Neural progenitor cell (in vitro differentiated cells): ENCODE data around the gene SLCO4A1. TPM values are rescaled to one million over a fixed set of nuclear protein-coding genes. Genes with fewer than 3 reads are reported as not detected.

Source experiments
- DNase-seq: peaks from one replicate; pipeline ENCODE4 v3.0.0-alpha.2; 2016; ENCODE audit warnings: low spot score
- H2AFZ ChIP-seq: fragments of 200-600 bp; sonication (generic); replicated peaks from 2 replicates; pipeline ENCODE4 v1.6.1; 2016; ENCODE audit warnings: antibody characterized with exemption
- H3F3A ChIP-seq: fragments of 200-600 bp; sonication (generic); 2 replicates; pipeline ENCODE4 v1.6.1; 2016; ENCODE audit warnings: antibody characterized with exemption, low read depth
- H3K27ac ChIP-seq: fragments of 200-600 bp; sonication (generic); 2 replicates; pipeline ENCODE4 v1.5.1; 2016; ENCODE audit warnings: mild to moderate bottlenecking
- H3K27me3 ChIP-seq: fragments of 200-600 bp; sonication (generic); 2 replicates; pipeline ENCODE4 v1.6.1; 2016; ENCODE audit warnings: mild to moderate bottlenecking, moderate library complexity
- H3K36me3 ChIP-seq: fragments of 200-600 bp; sonication (generic); 2 replicates; pipeline ENCODE4 v1.5.1; 2016
- H3K4me1 ChIP-seq: fragments of 200-600 bp; sonication (generic); 2 replicates; pipeline ENCODE4 v1.6.1; 2016; ENCODE audit warnings: mixed run types
- H3K4me2 ChIP-seq: fragments of 200-600 bp; sonication (generic); 2 replicates; pipeline ENCODE4 v1.6.1; 2016
- H3K4me3 ChIP-seq: fragments of 200-600 bp; sonication (generic); 2 replicates; pipeline ENCODE4 v1.5.1; 2016
- H3K79me2 ChIP-seq: fragments of 200-600 bp; sonication (generic); 2 replicates; pipeline ENCODE4 v1.6.1; 2016; ENCODE audit warnings: low read depth
- H3K9ac ChIP-seq: fragments of 200-600 bp; sonication (generic); 2 replicates; pipeline ENCODE4 v1.6.1; 2016
- H3K9me3 ChIP-seq: fragments of 200-600 bp; sonication (generic); 2 replicates; pipeline ENCODE4 v1.5.1; 2016; ENCODE audit warnings: low read depth
- H4K20me1 ChIP-seq: fragments of 200-600 bp; sonication (generic); 2 replicates; pipeline ENCODE4 v1.6.1; 2016; ENCODE audit warnings: low read depth
- H3K27ac Mint-ChIP-seq: 3 replicates; pipeline ENCODE4 v1.8.0; 2021; ENCODE audit warnings: mixed read lengths
- H3K27me3 Mint-ChIP-seq: 2 replicates; pipeline ENCODE4 v1.8.0; 2022; ENCODE audit warnings: low read depth, mild to moderate bottlenecking, inconsistent platforms, moderate library complexity, mixed read lengths; ENCODE audit not compliant: insufficient read depth
- H3K36me3 Mint-ChIP-seq: 3 replicates; pipeline ENCODE4 v1.8.0; 2021; ENCODE audit warnings: mixed read lengths
- H3K4me1 Mint-ChIP-seq: 3 replicates; pipeline ENCODE4 v1.8.0; 2021; ENCODE audit warnings: mixed read lengths
- H3K4me3 Mint-ChIP-seq: 3 replicates; pipeline ENCODE4 v1.8.0; 2021; ENCODE audit warnings: mild to moderate bottlenecking, moderate library complexity, mixed read lengths
- H3K9me3 Mint-ChIP-seq: 3 replicates; pipeline ENCODE4 v1.8.0; 2020; ENCODE audit warnings: mixed read lengths
- CTCF ChIP-seq: fragments of 200-600 bp; sonication (generic); IDR thresholded peaks from 2 replicates; pipeline ENCODE4 v1.5.1; 2017; ENCODE audit warnings: antibody characterized with exemption, mild to moderate bottlenecking
- EZH2 ChIP-seq: fragments of 200-600 bp; sonication (generic); IDR thresholded peaks from 2 replicates; pipeline ENCODE4 v1.6.1; 2017; ENCODE audit warnings: antibody characterized with exemption, mild to moderate bottlenecking, moderate library complexity
- EZH2phosphoT487 ChIP-seq: fragments of 200-600 bp; sonication (generic); IDR thresholded peaks from 2 replicates; pipeline ENCODE4 v1.6.1; 2017; ENCODE audit warnings: antibody characterized with exemption
- total RNA-seq: library from RNA; depleted of rRNA; stranded (reverse); fragments of >200 nt; gene quantifications from 2 replicates; pipeline ENCODE4 v1.2.3, GENCODE V29; 2015; ENCODE audit warnings: low replicate concordance

Gene SLCO4A1
- total RNA-seq, 1 donor from 2014 or later, result 0.88 TPM

- DNase-seq, result no peak
- Mint-ChIP-seq H3K4me1 (peaks cover 23% of the 10 kb centered on the region), H3K4me3 (no peak overlapping the region), H3K9me3 (no peaks in the 10 kb centered on the region), H3K36me3 (no peaks in the 10 kb centered on the region), H3K27me3 (peaks cover 4% of the 10 kb centered on the region), H3K27ac (no peak overlapping the region)
- H3K4me3 ChIP-seq, result no peak overlapping the region
- H2AFZ ChIP-seq, result no peak overlapping the region
- no peak overlapping the region for H3K4me2 ChIP-seq
- H3F3A ChIP-seq, result no peaks in the 10 kb centered on the region
- H3K9ac ChIP-seq, result no peak overlapping the region
- peaks cover 10% of the 10 kb centered on the region for H3K4me1 ChIP-seq
- no peak for TF ChIP-seq EZH2
- no peak for TF ChIP-seq EZH2phosphoT487
- TF ChIP-seq CTCF, result no peak
- no peak overlapping the region for H3K27ac ChIP-seq
- no peaks in the 10 kb centered on the region for H3K36me3 ChIP-seq
- no peaks in the 10 kb centered on the region for H3K27me3 ChIP-seq
- no peaks in the 10 kb centered on the region for H4K20me1 ChIP-seq
- H3K79me2 ChIP-seq, result no peaks in the 10 kb centered on the region
- no peaks in the 10 kb centered on the region for H3K9me3 ChIP-seq
Measured at GRCh38 chr20:62662422-62662821, 20.1 kb downstream of the SLCO4A1 start.

GRCh38 chr20:62663145-62664018 is 21.1 kb downstream of the SLCO4A1 start:
- Mint-ChIP-seq H3K4me1 (peaks cover 29% of the 10 kb centered on the region), H3K9me3 (no peaks in the 10 kb centered on the region), H3K27ac (no peak overlapping the region), H3K36me3 (no peaks in the 10 kb centered on the region), H3K27me3 (peaks cover 4% of the 10 kb centered on the region), H3K4me3 (no peak overlapping the region)
- Histone ChIP-seq H3K27me3 (no peaks in the 10 kb centered on the region), H3K4me2 (no peak overlapping the region), H2AFZ (no peak overlapping the region), H3K4me1 (peaks cover 10% of the 10 kb centered on the region), H3K9me3 (no peaks in the 10 kb centered on the region), H3K36me3 (no peaks in the 10 kb centered on the region), H3K27ac (no peak overlapping the region), H3K4me3 (no peak overlapping the region), H3K79me2 (no peaks in the 10 kb centered on the region), H4K20me1 (peaks cover 3% of the 10 kb centered on the region), H3F3A (no peaks in the 10 kb centered on the region), H3K9ac (no peak overlapping the region)
- DNase-seq, result no peak
- TF ChIP-seq EZH2phosphoT487, result no peak
- no peak for TF ChIP-seq CTCF
- TF ChIP-seq EZH2, result no peak

GRCh38 chr20:62664019-62664971 is 22.0 kb downstream of the SLCO4A1 start:
- no peaks in the 10 kb centered on the region for H3K36me3 Mint-ChIP-seq
- no peak overlapping the region for H2AFZ ChIP-seq
- no peaks in the 10 kb centered on the region for H3K36me3 ChIP-seq

More at GRCh38 chr20:62664019-62664971, 22.0 kb downstream of the SLCO4A1 start:
- H3K27ac Mint-ChIP-seq, result peak overlapping the region; percentile 86
- peaks cover 31% of the 10 kb centered on the region for H3K4me1 Mint-ChIP-seq
- Histone ChIP-seq H3F3A (no peaks in the 10 kb centered on the region), H3K27me3 (no peaks in the 10 kb centered on the region), H4K20me1 (peaks cover 3% of the 10 kb centered on the region), H3K79me2 (no peaks in the 10 kb centered on the region), H3K4me1 (peaks cover 10% of the 10 kb centered on the region), H3K4me2 (no peak overlapping the region), H3K4me3 (no peak overlapping the region), H3K9ac (no peak overlapping the region), H3K9me3 (no peaks in the 10 kb centered on the region), H3K27ac (no peak overlapping the region)
- no peak for TF ChIP-seq EZH2phosphoT487
- TF ChIP-seq EZH2, result no peak
- peak; percentile 3 for TF ChIP-seq CTCF
- H3K9me3 Mint-ChIP-seq, result no peaks in the 10 kb centered on the region
- peaks cover 4% of the 10 kb centered on the region for H3K27me3 Mint-ChIP-seq
- DNase-seq, result no peak
- H3K4me3 Mint-ChIP-seq, result peak overlapping the region; percentile 22
